GM19328 (cell line): ENCODE results near the gene EIF4G1.
"Not testable (repeated sequence)": the region's sequence is repeated elsewhere in the genome, so short reads cannot be mapped to it uniquely, and the experiment has no call there.

ENCODE experiments used
- ATAC-seq: cut with Tn5 transposase; IDR thresholded peaks from one replicate; pipeline ENCODE4 v1.9.1; 2021; ENCODE audit warnings: mild to moderate bottlenecking, moderate library complexity; ENCODE audit not compliant: unreplicated experiment

The EIF4G1 gene

DNA sequence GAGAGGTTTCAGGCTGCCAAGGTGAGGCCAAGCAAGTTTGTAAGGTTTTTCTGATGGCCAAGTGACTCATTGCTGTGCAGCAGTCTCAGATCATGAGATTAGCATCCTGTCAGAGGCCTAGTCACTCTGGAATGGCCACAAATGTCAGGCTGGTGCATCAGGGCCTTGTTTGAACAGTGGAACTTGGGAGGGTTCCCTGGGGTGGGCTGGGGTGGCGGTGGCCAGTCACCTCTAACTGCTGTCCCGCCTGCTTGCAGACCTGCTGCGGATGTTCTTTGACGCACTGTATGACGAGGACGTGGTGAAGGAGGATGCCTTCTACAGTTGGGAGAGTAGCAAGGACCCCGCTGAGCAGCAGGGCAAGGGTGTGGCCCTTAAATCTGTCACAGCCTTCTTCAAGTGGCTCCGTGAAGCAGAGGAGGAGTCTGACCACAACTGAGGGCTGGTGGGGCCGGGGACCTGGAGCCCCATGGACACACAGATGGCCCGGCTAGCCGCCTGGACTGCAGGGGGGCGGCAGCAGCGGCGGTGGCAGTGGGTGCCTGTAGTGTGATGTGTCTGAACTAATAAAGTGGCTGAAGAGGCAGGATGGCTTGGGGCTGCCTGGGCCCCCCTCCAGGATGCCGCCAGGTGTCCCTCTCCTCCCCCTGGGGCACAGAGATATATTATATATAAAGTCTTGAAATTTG is 20.2 kb downstream of the EIF4G1 start:
- ATAC-seq: no peak

DNA sequence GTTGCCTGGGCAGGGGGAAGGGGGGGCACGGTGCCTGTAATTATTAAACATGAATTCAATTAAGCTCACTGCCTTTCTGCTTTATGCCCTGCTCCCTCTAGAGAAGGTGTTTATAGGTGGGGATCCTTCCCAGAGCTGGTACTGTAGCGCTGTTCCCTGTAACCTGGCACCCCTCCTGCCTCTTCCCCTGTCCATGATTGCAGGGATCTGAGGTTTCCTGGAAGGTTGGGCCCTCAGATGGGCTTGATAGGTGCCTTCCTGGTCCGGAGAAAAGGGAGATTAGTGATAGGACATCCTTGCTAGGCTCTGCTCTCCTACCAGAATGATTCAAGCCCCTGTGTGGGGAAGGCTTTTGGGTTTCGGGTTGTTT is 20.9 kb downstream of the EIF4G1 start:
- no peak for ATAC-seq

DNA sequence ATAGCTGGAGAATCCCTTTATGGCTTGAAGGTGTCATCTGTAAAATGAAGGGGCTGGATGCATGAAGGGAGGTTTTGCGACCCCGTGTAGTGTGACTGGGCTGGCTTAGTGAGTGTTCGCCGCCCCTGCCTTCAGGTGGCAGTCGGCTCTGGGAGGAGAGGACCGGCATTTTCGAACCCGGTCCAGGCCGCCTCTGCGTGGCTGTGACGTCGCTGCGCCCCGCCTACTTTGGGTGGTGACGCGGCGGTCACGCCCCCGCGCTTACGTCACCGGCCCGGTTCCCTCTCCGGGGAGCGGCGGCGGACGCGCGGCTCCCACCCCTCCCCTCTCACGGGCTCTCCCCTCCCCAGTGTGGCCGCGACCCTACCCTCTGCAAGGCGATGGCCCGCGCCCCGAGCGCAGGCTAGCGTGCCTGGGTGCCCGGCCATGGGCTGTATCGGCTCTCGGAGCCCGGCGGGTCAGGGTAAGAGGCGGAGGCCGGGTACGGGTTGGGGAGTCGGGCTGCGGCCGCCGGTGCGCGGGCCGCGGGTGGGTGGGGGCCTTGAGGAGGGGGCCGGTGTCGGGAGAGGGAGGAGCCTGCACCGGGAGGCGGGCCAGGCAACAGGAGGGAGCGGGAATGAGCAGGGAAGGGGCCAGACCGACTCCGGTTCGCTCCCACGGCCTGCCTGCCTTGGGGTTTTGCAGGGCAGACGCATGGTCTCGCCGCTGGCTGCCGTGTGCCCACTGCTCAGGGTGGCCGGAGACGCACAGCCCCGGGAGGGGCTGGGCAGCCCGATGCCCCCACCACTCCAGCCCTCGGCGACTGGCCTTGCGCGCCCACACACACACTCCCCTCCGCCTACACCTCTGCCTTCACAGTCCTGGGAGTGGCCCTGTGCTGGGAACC is 21.5 kb downstream of the EIF4G1 start:
- no peak for ATAC-seq

DNA sequence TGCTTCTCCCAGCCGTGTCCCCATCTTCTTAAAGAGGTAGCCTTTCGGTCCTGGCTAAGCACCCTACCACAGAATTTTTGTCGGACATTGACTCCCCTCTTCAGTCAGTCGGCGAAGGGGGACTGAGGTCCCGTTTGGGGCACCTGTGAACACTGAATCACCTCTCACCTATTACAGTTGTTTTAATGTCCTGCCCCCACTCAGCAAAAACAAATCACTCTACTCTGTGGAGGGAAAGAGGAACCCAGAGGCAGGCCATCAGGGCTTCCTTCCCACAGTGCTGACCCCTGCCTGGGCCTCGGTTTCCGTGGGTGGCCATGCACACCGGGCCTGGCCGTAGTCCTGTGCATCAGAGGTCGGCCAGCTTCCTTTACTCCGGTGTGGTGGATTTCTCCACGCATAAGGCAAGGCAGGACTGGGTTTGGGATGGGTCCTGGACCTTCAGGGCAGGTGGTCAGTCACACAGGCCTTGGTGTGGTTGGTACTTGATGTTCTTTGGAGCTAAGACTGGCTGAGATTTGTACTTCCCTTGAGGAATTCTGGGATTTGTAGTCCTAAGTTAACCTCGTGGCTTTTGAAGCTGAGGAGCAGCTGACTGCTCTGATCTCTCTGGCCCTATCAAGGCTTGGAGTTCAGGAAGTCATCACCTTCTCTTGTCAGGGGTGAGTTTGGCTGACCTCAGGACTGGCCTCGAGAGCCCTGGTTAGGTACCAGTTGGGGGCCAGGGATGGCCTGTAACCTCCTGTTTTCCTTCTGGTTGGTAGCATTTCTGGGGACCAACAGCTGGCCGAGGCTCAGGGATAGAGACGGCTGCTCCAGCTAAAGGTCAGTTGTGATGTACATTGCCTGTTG is 22.4 kb downstream of the EIF4G1 start:
- no peak for ATAC-seq

DNA sequence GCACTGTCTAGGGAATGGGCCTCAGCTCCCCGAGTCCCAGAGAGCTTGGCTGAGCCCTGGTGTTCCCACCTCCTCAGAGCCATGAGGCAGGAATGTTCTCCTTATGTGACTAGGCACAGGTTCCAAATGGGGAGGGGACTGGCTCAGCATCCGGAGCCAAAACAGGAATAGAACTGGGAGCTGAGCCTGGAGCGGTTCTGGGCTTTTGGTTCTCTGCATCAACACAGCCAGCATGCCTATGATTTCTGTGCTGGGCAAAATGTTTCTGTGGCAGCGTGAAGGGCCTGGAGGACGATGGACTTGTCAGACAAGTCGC is 23.0 kb downstream of the EIF4G1 start, which contains the start of gene FAM131A:
Gene FAM131A (plus strand): TSS at position 202 of the 316 bp plus-strand sequence. CDS start 31 bp downstream, at position 233.
- no peak for ATAC-seq

DNA sequence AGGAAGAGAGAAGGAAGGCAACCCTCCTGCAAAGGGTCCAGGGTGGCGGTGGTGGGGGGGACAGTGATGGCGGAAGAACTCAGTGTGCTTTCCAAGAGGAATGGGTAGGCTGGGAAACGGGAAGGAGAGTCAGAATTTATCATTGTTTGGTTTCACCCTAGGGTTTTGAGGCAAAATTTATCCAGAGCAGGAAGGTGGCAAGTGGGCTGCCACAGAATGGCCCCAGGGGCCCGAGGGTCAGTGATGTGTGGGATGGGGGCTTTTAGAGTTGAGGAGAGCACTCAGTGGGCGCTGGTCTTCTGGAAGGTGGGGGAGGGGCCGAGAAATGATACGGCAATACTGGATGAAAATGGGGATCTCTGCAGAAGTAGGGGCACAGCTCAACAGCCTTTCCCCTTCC is 23.6 kb downstream of the EIF4G1 start:
- no peak for ATAC-seq

DNA sequence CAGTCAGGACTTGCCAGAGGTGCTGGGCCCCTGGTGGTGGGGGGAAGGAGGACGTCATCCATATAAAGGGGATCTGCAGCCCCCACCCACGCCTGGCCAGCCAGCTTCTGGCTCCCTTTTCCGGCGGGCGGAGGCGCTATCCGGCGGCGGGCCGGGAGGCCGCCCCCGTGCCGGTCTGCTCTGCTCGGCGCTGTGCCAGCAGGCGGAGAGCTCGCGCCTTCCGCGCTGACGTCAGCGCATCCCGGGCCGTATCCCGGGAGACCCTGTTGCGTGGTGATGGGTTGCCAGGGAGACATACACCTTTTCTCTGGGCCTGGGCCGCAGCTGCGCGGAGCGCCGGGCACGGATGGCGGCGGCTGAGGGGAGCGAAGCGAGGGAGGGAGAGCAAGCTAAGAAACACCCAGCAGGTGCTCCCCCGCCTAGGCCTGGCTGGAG is 24.1 kb downstream of the EIF4G1 start:
- no peak for ATAC-seq

DNA sequence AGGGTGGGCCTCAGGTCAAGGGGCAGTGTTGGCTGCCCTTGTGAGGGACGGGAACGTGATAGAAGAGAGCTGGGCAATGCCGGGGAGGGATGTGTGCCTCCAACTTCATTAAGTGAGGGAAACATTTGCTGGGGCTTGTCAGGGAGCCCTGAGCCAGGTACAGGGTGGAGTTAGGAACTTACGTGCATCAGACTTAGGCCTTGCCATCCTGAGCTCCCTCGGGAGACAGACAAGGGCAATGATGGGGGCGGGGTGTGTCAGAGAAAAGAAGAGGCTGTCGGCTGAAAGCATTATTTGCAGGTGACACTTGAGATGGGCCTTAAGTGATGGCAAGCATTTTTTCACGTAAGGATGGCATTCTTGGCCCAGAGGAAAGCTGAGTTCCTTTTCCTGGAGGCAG is 24.6 kb downstream of the EIF4G1 start:
- no peak for ATAC-seq

DNA sequence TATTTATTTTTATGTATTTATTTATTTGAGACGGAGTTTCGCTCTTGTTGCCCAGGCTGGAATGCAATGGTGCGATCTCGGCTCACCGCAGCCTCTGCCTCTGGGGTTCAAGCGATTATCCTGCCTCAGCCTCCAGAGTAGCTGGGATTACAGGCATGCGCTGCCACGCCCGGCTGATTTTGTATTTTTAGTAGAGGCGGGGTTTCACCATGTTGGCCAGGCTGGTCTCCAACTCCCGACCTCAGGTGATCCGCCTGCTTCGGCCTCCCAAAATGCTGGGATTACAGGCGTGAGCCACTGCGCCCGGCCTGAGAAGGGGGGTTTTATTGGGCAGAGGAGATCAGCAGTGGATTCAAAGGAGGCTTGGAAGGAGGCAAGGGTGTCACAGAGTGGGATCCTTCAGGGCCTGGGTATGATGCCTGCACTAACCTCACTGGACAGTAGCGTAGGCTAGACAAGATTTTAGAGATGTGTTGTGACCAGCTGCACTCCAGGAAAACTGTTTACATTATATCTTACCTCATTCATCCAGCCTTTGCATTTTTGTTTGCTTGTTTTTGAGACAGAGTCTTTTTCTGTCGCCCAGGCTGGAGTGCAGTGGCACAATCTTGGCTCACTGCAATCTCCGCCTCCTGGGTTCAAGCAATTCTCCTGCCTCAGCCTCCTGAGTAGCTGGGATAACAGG is 25.2 kb downstream of the EIF4G1 start:
- not testable (repeated sequence) for ATAC-seq

DNA sequence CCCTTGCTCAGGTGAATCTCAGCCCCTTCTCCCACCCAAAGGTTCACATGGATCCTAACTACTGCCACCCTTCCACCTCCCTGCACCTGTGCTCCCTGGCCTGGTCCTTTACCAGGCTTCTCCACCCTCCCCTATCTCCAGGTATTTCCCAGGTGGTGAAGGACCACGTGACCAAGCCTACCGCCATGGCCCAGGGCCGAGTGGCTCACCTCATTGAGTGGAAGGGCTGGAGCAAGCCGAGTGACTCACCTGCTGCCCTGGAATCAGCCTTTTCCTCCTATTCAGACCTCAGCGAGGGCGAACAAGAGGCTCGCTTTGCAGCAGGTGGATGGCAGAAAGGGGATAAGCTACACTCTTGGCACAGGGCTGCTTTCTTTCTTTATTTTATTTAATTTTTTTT is 27.5 kb downstream of the EIF4G1 start:
- no peak for ATAC-seq

DNA sequence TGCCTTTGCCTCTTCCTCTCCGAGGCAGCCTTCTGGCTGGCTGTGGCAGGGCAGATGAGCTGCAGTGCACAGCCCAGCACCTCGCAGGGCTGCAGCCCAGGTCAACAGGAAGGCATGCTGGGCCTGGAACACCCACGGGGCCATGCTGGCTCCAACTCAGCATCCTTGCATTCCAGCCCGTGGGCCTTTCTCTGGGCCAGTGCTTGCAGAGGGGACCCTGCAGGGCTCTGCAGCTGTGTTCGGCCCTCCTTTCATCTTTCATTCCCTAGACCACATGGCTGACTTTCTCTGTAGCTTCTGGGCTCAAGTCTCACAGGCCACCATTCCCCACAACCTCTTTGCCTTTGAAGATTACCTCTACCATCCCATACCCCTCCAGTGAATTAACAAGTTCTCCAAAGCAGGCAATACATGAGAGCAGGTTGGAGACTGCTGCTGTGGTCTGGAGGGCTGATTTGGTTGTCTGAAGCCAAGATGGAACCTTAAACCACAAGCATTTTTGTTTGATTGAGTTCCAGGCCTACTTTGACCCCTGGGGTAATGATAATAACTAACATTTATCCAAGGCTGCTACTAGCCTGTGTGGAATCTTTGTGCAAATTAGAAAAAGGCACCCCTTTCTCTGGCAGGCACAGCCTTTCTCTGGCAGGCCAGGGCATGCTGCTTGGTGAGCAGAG is 28.9 kb downstream of the EIF4G1 start:
- no peak for ATAC-seq

DNA sequence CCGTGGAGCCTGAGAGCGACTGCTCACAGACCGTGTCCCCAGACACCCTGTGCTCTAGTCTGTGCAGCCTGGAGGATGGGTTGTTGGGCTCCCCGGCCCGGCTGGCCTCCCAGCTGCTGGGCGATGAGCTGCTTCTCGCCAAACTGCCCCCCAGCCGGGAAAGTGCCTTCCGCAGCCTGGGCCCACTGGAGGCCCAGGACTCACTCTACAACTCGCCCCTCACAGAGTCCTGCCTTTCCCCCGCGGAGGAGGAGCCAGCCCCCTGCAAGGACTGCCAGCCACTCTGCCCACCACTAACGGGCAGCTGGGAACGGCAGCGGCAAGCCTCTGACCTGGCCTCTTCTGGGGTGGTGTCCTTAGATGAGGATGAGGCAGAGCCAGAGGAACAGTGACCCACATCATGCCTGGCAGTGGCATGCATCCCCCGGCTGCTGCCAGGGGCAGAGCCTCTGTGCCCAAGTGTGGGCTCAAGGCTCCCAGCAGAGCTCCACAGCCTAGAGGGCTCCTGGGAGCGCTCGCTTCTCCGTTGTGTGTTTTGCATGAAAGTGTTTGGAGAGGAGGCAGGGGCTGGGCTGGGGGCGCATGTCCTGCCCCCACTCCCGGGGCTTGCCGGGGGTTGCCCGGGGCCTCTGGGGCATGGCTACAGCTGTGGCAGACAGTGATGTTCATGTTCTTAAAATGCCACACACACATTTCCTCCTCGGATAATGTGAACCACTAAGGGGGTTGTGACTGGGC is 30.3 kb downstream of the EIF4G1 start:
- no peak for ATAC-seq

DNA sequence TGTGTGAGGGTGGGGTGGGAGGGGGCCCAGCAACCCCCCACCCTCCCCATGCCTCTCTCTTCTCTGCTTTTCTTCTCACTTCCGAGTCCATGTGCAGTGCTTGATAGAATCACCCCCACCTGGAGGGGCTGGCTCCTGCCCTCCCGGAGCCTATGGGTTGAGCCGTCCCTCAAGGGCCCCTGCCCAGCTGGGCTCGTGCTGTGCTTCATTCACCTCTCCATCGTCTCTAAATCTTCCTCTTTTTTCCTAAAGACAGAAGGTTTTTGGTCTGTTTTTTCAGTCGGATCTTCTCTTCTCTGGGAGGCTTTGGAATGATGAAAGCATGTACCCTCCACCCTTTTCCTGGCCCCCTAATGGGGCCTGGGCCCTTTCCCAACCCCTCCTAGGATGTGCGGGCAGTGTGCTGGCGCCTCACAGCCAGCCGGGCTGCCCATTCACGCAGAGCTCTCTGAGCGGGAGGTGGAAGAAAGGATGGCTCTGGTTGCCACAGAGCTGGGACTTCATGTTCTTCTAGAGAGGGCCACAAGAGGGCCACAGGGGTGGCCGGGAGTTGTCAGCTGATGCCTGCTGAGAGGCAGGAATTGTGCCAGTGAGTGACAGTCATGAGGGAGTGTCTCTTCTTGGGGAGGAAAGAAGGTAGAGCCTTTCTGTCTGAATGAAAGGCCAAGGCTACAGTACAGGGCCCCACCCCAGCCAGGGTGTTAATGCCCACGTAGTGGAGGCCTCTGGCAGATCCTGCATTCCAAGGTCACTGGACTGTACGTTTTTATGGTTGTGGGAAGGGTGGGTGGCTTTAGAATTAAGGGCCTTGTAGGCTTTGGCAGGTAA is 31.1 kb downstream of the EIF4G1 start:
- no peak for ATAC-seq

DNA sequence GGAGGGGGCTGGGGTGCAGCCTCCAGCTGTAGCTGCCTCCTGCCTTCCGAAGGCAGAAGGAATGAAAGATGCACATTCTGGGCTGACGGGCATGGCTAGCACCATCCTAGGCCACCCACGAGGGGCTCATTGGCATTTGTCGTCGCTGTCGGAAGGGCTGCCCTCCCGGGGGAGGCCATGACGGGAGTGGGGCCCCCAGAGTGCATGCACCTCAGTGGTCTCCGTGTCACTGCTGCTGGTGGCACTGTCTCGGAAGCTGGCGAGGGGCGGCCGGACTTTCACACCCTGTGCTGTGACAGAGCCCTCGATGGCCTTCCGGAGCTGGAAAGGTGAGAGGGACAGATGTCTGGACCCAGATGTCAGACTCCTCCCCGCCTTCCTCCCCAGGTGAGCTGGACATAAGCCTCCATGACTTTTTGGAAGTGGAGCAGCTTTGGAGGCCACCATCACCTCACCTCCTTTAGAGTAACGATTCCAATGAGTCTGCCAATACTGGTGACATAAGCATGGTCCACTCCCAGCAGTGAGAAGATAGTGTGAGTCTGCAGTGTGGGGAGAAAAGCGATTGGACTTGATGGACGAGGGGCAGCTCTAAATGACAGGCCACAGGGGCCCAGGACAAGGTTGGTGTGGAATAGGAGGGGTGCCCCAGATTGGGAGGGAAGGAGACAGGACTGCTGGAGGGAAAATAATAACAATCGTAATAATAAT is 32.2 kb downstream of the EIF4G1 start:
- ATAC-seq: no peak

DNA sequence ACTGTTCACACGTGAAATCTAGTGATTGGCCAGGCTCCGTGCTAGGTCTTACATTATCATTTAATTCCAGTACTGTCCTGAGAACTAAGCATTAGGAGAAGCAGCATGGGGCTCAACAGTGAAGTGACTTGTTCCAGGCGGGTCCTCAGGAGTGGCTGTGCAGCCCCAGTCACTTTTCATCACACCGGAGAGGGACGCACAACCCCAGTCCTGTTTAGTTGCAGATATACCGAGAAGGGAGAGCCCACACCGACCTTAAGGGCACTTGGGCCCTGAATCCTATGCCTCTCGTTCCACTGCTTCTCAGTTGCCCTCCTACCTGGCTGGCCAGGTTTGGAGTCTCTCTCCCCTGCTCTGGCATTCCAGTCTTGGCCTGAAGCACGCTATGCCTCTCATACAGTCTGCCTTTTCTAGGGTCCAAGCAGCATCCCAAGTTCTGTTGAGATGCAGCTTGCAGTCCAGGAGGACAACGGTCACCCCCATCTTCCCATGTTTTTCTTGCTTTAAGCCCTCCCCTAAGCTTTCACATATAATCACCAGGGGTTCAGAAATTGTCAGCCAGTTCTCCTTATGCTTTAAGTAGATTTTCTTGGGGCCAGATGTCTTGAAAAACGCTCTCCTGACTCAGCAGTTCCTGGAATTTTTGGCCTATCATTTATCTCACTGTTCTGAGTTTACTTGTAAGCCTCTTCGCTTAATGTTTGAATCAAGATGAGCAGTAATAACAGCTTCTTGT is 33.1 kb downstream of the EIF4G1 start:
- ATAC-seq: no peak

DNA sequence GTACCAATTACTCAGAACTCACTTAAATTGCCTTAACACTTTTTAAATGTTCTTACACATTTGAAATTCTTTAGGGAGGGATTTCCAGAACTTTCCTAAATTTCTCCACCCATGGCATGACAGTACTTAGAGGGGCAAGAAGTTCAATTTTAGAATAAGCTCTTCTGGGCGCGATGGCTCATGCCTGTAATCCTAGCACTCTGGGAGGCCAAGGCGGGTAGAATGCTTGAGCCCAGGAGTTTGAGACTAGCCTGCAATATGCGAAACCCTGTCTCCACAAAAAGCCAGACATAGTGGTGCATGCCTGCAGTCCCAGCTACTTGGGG is 33.6 kb downstream of the EIF4G1 start:
- no peak for ATAC-seq

DNA sequence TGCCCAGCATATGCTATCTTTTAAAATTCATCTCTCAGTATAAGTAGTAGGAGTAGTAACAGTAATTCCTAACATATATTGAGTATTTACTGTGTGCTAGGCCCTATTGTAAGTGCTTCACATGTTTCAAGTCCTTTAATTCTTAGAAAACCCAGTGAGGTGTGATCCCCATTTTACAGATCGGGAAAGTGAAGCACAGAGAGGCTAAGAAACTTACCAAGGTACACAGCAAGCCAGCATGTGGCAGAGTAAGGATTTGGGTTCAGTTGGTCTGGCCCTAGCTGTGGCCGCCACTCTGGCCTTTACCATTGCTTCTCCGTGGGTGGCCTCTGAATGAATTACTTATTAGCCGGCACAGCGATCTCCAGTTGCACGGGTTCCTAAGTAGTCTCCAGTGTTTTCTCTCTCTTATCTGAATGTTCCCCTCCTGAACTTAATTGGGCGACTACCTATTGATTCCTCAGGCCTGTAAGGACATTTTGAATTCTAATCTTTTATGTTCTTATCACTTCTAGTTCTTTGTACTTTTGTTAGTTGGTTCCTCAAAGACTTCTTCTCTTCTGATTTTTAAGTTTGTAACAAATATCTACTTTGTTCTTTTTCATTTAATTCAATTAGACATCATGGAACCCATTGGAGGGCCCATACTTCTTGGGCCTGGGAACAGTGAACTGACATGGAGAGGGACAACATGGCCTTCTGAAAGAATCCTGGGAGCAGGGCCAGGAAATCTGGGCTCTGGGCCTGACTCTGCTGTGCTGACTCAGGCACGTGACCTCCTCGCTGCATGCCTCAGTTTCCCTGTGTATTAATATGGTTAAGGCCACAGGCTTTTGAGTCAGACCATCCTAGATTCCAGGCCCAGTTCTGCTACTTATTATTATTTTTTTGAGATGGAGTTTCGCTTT is 35.4 kb downstream of the EIF4G1 start:
- ATAC-seq: no peak
